Hippocampal formation (tissue), 2 donors: ENCODE measurements around the gene LAMA2.

Experiments
- DNase-seq, 2 donors: peaks; one replicate each; lab custom pipeline; 2025; lab: John Stamatoyannopoulos, UW

LAMA2 gene

GRCh38 chr6:129491436-129491835 lies 608.5 kb downstream of the LAMA2 start:
- DNase-seq, result no peak

GRCh38 chr6:129492260-129492659 lies 609.3 kb downstream of the LAMA2 start:
- DNase-seq, result no peak

- DNase-seq, result no peak
These were observed 610.5 kb downstream of the LAMA2 start for GRCh38 chr6:129493354-129493902.

- no peak for DNase-seq
These were observed 611.2 kb downstream of the LAMA2 start for GRCh38 chr6:129494099-129494498.

GRCh38 chr6:129494586-129494985 lies 611.6 kb downstream of the LAMA2 start:
- DNase-seq, result no peak

GRCh38 chr6:129495652-129496051 lies 612.7 kb downstream of the LAMA2 start:
- no peak for DNase-seq

GRCh38 chr6:129497481-129498441 lies 614.8 kb downstream of the LAMA2 start:
- no peak for DNase-seq

GRCh38 chr6:129498541-129498940 lies 615.6 kb downstream of the LAMA2 start:
- DNase-seq, result no peak

GRCh38 chr6:129498950-129499842 lies 616.3 kb downstream of the LAMA2 start:
- DNase-seq, result peak in 1 of 2 donors; percentile 68

- no peak for DNase-seq
These were observed 616.9 kb downstream of the LAMA2 start for GRCh38 chr6:129499843-129500219.

- no peak for DNase-seq
These were observed 618.2 kb downstream of the LAMA2 start for GRCh38 chr6:129500958-129501739.

GRCh38 chr6:129501740-129502660 lies 619.1 kb downstream of the LAMA2 start:
- no peak for DNase-seq

- no peak for DNase-seq
These were observed 621.5 kb downstream of the LAMA2 start for GRCh38 chr6:129504456-129504855.

GRCh38 chr6:129507059-129507807 lies 624.3 kb downstream of the LAMA2 start:
- no peak for DNase-seq

- no peak for DNase-seq
These were observed 624.9 kb downstream of the LAMA2 start for GRCh38 chr6:129507846-129508245.

- no peak for DNase-seq
These were observed 625.7 kb downstream of the LAMA2 start for GRCh38 chr6:129508477-129509145.

GRCh38 chr6:129510950-129511349 lies 628.0 kb downstream of the LAMA2 start:
- DNase-seq, result no peak

- DNase-seq, result no peak
These were observed 630.5 kb downstream of the LAMA2 start for GRCh38 chr6:129513471-129513870.

- DNase-seq, result no peak
These were observed 632.1 kb downstream of the LAMA2 start for GRCh38 chr6:129515004-129515403.
